Aorta (tissue), 5 donors: ENCODE results near the gene BMAL1. TPM values are rescaled to one million over a fixed set of nuclear protein-coding genes. Genes with fewer than 3 reads are reported as not detected.

Experiments used
- ATAC-seq: fragments of 200-7000 bp; cut with Tn5 transposase; one replicate; pipeline ENCODE4 v1.9.1; 2022; ENCODE audit warnings: moderate library complexity; ENCODE audit not compliant: low FRiP score
- DNase-seq, 2 donors: peaks; one replicate each; pipeline ENCODE4 v3.0.0-alpha.2; 2020
- H3K27ac ChIP-seq, 2 donors: one replicate each; pipeline ENCODE4 v1.5.1; 2013; ENCODE audit warnings: low read length in 2 of 2, mild to moderate bottlenecking in 2 of 2, moderate library complexity in 2 of 2, control low read depth in 1 of 2, inconsistent platforms in 1 of 2, low read depth in 1 of 2
- H3K27me3 ChIP-seq, 2 donors: one replicate each; pipeline ENCODE4 v1.6.1; 2013; ENCODE audit warnings: control low read depth in 1 of 2, low read length in 1 of 2, mild to moderate bottlenecking in 1 of 2, moderate library complexity in 1 of 2; ENCODE audit not compliant: insufficient read depth in 2 of 2, control insufficient read depth in 1 of 2
- H3K36me3 ChIP-seq, 2 donors: one replicate each; pipeline ENCODE4 v1.6.1; 2013; ENCODE audit warnings: control low read depth in 1 of 2, low read length in 1 of 2, mild to moderate bottlenecking in 1 of 2; ENCODE audit not compliant: insufficient read depth in 2 of 2, control insufficient read depth in 1 of 2
- H3K4me1 ChIP-seq, 2 donors: one replicate each; pipeline ENCODE4 v1.6.1; 2013; ENCODE audit warnings: low read length in 2 of 2, control low read depth in 1 of 2, mild to moderate bottlenecking in 1 of 2, moderate library complexity in 1 of 2; ENCODE audit not compliant: insufficient read depth in 2 of 2, control insufficient read depth in 1 of 2
- H3K4me3 ChIP-seq, 2 donors: one replicate each; pipeline ENCODE4 v1.5.1; 2013; ENCODE audit warnings: low read length in 2 of 2, control low read depth in 1 of 2, mild to moderate bottlenecking in 1 of 2
- H3K9me3 ChIP-seq: one replicate; pipeline ENCODE4 v1.6.1; 2013; ENCODE audit warnings: mild to moderate bottlenecking, low read length; ENCODE audit not compliant: control insufficient read depth
- WGBS, 2 donors: extraction: QIAGEN DNeasy Blood & Tissue Kit; methylation state at CpG; one replicate each; pipeline ENCODE4 v1.1.7; 2013; 5-methylcytosine and 5-hydroxymethylcytosine counted together
- intact Hi-C, 2 donors: fragments of 100-400 bp; cut with DNase I; formaldehyde crosslinking; loops; one replicate each; pipeline versions ENCODE4 v1.14.2 to v1.15.0; 2022
- polyA plus RNA-seq, 2 donors: library from polyadenylated mRNA; stranded (reverse); fragments of 200-250 nt; gene quantifications; one replicate each; pipeline ENCODE4 v1.2.3, GENCODE V29; 2013
- total RNA-seq, 2 donors: library from RNA; stranded (reverse); fragmentation: NEBNext Ultra II Directional; extraction: Animal tissue kit (Norgen Biotek cat#: 25700); gene quantifications; one replicate each; pipeline ENCODE4 v1.2.1, GENCODE V29; 2021
- donor health status: healthy with polysubstance abuse.
- donor health status: Bipolar disorder and iron deficiency.
- donor health status: DM: no; HTN: no; CAD: no.
- donor health status: DM: no; HTN: no; CAD: no.
- donor health status: DM: yes; HTN: yes; CAD: no.

Gene BMAL1
- total and polyA plus RNA-seq, 4 donors = 11.7 to 38.4 (median 30.3) TPM

DNA sequence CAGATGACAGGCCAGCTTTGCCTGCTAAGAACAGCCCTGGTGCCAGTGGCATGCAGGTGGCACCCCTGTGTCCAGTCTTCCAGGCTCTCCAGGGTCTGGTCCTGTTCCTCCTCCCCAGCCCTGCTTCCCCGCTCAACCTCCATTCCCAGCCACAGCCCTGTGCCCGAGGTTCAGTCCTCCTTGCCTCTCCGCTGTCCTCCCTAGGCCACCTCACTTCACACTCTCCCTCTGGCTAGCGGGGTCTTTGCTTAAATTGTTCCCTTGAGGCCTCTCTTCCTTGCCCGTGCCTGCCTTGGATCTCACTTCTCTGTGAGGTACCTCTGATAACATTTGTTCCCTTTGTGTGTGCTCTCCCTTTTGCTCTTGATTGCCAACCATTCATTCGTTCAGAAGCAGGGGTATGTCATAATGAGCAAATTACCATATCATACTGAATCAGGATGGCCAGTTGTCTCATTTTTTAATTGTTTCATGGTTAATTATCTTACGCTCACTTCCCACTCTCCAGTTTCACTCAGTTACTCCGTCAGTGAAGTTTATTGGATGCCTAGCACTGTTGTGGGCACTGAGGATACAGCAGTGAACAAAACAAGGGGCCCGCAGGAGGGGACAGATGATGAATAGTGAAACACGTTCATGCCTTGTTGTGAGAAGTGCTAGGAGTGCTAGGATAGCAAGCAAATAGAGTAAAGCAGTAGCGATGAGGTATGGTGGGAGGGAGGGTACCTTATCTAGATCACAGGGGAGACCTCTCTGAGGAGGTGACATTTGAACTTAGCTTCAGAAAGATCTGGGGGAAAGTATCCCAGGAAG, 7.4 kb downstream of the BMAL1 start:
- no peak overlapping the region for H3K27ac ChIP-seq
- intact Hi-C loops = no loop called here
- H3K9me3 ChIP-seq = no peaks in the 10 kb centered on the region
- no peaks in the 10 kb centered on the region for H3K36me3 ChIP-seq
- DNase-seq = no peak
- no peaks in the 10 kb centered on the region for H3K27me3 ChIP-seq
- no peak overlapping the region for H3K4me3 ChIP-seq
- ATAC-seq = no peak
- H3K4me1 ChIP-seq = peaks cover 3 to 10% of the 10 kb centered on the region in 2 donors
- 84 to 88% methylated on average over 11 of the region's 11 CpGs for WGBS, 2 donors

DNA sequence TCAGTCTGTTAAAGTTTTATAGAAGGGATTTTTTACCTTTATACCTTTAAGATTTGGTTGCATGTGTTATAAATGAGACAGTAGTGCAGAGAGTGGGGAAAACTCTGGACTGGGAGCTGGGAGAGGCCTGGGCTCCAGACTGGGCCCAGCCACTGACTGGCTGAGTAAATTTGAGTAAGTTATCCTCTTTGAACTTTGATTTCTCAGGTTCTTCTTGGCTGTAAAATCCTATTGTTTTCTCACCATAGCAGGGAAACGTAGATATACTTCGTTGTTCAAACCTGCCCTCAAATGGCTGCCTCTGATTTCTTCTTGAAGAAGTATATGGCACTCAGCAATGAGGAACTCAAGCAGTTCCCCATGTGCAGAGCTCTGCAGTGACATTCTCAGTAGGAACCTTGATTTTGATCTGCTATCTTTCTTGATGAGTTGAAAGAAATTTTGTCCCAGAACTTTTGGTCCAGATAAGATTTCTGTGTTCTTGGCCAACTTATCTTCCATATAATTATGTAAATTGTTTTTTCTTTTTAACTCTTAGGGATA, 8.8 kb downstream of the BMAL1 start:
- Histone ChIP-seq H3K36me3 (no peaks in the 10 kb centered on the region), H3K4me3 (no peak overlapping the region), H3K27ac (no peak overlapping the region), H3K4me1 (peaks cover 3 to 10% of the 10 kb centered on the region in 2 donors), H3K27me3 (no peaks in the 10 kb centered on the region), H3K9me3 (no peaks in the 10 kb centered on the region)
- ATAC-seq = no peak
- 36 to 38% methylated on average over 2 of the region's 2 CpGs for WGBS, 2 donors
- intact Hi-C loops = no loop called here
- DNase-seq = no peak

DNA sequence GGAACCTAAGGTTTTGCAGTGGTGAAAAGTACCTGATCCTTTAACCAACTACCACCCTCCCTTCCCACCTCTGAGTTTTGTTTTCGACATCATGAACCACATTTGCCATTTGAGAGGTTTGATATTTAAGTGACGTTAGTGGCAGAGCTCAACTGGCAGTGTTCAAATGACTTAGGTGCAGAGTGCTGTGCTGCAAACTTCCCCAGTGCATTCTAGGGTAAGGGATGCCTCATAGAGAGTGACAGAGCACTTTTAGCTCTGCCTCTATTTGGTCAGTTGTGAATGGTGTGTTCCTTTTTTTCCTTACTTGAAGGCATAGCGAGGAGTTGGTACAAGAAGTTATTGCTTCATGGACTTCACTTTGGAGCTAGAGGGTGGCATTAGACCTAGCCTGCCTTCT, 9.4 kb downstream of the BMAL1 start:
- intact Hi-C loops = no loop called here

DNA sequence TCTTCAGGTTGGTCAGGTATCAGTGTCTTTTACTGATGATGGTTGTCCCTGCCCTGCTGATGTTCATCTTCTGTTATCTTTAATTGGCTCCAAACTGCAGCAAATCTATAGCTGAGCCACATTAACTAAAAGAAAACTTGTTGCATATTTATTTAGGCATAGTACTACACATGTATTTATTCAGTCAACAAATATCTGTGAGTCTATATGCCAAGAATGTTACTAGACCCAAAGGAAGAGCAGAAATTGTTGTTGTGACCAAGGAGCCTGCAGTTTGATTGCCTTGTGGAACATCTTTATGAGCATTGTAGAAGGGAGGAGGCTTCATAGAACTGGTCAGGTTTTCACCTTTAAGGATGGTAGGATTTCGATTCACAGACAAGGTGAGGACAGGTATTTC, 10.1 kb downstream of the BMAL1 start:
- Histone ChIP-seq H3K27ac (no peak overlapping the region), H3K4me3 (no peak overlapping the region), H3K27me3 (no peaks in the 10 kb centered on the region), H3K9me3 (no peaks in the 10 kb centered on the region), H3K4me1 (peaks cover 3 to 10% of the 10 kb centered on the region in 2 donors), H3K36me3 (no peaks in the 10 kb centered on the region)
- WGBS, 2 donors = 88 to 89% methylated on average over 1 of the region's 1 CpG
- DNase-seq = no peak
- no peak for ATAC-seq
- intact Hi-C loops = no loop called here

More for the DNA sequence above, 9.4 kb downstream of the BMAL1 start:
- DNase-seq = no peak
- 79 to 83% methylated on average over 3 of the region's 3 CpGs for WGBS, 2 donors
- Histone ChIP-seq H3K4me3 (no peak overlapping the region), H3K27ac (no peak overlapping the region), H3K4me1 (peaks cover 3 to 10% of the 10 kb centered on the region in 2 donors), H3K36me3 (no peaks in the 10 kb centered on the region), H3K27me3 (no peaks in the 10 kb centered on the region), H3K9me3 (no peaks in the 10 kb centered on the region)
- ATAC-seq = no peak

DNA sequence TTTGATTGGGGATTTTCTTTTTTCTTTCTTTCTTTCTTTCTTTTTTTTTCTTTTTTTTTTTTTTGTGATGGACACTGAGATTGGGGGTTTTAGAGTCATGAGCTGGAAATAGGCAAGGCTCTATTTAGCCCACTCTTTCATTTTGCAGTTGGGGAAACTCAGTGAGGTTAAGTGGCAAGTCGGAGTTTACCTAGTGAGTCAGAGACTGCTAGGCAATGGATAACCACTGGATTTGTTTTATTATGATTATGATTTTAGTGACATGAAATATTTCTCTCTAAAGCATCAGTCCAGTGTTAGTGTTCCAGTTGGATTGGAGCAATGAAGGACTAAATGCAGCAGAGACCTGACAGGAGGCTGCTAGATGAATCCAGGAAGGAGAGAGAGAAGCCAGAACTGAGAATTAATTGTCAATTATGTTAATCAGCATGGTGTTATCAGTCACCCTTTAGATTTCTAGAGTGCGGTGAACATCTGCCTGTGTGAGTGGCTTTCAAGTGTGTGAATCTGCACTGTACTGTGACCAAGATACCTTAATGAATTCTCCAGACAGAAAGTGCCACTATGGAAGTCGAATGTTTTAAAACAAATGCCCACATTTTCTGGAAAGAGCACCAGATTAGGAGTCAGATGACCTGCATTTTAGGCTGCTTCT, 10.9 kb downstream of the BMAL1 start:
- H3K9me3 ChIP-seq = no peaks in the 10 kb centered on the region
- 59 to 68% methylated on average over 3 of the region's 3 CpGs for WGBS, 2 donors
- no peaks in the 10 kb centered on the region for H3K36me3 ChIP-seq
- H3K27ac ChIP-seq = no peak overlapping the region
- H3K27me3 ChIP-seq = no peaks in the 10 kb centered on the region
- H3K4me1 ChIP-seq = peaks cover 3 to 10% of the 10 kb centered on the region in 2 donors
- intact Hi-C loops = no loop called here
- H3K4me3 ChIP-seq = no peak overlapping the region
- DNase-seq (no peak), ATAC-seq (no peak)

DNA sequence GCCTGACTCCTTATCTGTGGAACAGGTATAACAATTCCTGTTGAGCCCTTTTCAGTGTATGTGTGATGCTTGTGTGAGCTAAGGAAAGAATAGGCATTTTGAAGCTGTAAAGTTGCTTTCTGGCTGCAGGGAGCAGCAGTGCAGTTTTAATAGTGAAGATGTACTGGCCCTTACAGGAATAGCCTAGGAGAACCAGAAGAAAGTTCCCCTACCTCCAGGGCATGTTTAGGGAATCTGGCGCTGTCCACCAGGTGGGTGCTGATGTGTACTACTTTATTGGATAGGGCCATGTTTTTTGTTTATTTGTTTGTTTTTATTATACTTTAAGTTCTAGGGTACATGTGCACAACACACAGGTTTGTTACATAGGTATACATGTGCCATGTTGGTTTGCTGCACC, 11.5 kb downstream of the BMAL1 start:
- no peak for DNase-seq
- no peaks in the 10 kb centered on the region for H3K36me3 ChIP-seq
- no peak overlapping the region for H3K27ac ChIP-seq
- intact Hi-C loops = no loop called here
- H3K27me3 ChIP-seq = no peaks in the 10 kb centered on the region
- peaks cover 3 to 10% of the 10 kb centered on the region in 2 donors for H3K4me1 ChIP-seq
- H3K9me3 ChIP-seq = no peaks in the 10 kb centered on the region
- 82 to 84% methylated on average over 1 of the region's 1 CpG for WGBS, 2 donors
- ATAC-seq = no peak
- H3K4me3 ChIP-seq = no peak overlapping the region

DNA sequence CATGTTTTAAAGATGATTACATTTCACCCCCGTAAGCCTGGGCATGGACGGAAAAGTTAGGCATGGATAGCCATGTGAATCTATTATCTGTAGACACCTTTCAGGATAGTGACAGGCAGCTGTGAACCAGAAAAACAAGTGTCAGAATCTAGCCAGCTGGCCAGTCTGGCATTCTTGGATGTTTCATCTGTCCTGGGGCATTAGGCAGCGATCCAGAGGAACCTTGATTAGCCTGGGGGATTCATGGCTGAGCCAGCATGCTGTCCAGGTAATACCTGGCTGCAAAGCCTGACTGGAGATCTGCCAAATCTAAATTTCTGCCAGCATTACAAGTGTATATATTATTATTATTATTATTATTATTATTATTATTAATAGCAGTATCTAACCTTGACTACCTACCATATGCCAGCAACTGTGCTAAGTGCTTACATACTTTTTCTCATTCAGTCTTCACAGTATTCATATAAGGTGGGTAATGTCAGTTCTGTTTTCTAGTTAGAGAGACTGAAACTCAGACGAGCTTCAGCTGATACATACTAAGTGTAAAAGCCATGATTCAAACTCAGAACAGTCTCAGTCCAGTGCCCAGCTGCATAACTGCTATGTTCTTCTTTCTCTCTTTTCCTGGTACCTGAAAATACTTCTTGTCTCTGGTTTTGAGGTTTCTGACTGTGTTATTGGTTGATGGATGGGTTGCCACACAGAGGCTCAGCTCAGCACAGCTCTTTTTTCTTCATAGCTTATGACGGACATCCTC, 12.8 kb downstream of the BMAL1 start:
- WGBS, 2 donors = 72 to 73% methylated on average over 5 of the region's 5 CpGs
- Histone ChIP-seq H3K27me3 (no peaks in the 10 kb centered on the region), H3K27ac (no peak overlapping the region), H3K9me3 (no peaks in the 10 kb centered on the region), H3K36me3 (no peaks in the 10 kb centered on the region), H3K4me3 (no peak overlapping the region), H3K4me1 (peaks cover 3 to 10% of the 10 kb centered on the region in 2 donors)
- ATAC-seq = no peak
- intact Hi-C loops = no loop called here
- no peak for DNase-seq

DNA sequence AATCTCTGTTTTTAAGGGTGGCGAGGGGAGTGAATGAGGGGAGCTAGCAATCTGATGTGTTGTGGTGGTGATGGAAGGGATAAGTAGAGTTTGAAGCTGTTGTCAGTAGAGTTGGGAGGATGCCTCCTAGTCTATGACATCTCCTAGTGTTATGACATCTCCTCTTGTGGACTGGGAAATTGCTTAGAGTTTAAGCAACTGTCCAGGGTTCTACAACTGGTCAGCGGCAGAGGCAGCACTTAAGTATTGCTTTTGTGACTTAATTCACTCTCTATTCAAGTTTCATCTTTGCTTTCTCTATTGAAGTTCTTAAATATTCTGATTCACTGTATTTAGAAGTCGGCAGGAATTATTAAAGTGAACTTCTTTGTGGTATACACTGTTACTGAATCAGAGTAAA, 13.8 kb downstream of the BMAL1 start:
- Histone ChIP-seq H3K9me3 (no peaks in the 10 kb centered on the region), H3K36me3 (no peaks in the 10 kb centered on the region), H3K4me1 (peaks cover 3 to 10% of the 10 kb centered on the region in 2 donors), H3K4me3 (no peak overlapping the region), H3K27ac (no peak overlapping the region), H3K27me3 (no peaks in the 10 kb centered on the region)
- intact Hi-C loops = no loop called here
- DNase-seq (no peak), ATAC-seq (no peak)
- 93 to 94% methylated on average over 3 of the region's 3 CpGs for WGBS, 2 donors
